Measurements from ENCODE around the gene COPG2.

DNA sequence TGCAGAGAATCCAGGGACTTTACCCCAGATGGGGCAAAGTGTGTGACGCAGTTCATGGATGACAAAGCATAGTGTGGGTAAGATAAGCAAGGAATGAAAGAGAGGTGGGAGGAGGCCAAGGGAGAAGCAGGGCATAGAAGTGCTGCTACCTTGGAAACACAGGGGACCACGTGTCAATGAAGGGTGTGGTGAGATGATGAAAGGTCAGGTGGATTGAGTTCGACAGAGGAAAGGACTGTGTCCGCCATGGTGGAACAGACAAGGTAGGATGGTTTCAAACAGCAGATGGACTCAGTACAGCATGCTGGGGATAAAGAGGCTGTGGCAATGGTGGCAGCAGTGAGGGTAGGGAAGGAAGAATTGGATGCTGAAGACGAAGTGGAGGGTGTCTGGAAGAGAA lies 143.9 kb downstream of the COPG2 start:
- TF ChIP-seq, protein P1, sequence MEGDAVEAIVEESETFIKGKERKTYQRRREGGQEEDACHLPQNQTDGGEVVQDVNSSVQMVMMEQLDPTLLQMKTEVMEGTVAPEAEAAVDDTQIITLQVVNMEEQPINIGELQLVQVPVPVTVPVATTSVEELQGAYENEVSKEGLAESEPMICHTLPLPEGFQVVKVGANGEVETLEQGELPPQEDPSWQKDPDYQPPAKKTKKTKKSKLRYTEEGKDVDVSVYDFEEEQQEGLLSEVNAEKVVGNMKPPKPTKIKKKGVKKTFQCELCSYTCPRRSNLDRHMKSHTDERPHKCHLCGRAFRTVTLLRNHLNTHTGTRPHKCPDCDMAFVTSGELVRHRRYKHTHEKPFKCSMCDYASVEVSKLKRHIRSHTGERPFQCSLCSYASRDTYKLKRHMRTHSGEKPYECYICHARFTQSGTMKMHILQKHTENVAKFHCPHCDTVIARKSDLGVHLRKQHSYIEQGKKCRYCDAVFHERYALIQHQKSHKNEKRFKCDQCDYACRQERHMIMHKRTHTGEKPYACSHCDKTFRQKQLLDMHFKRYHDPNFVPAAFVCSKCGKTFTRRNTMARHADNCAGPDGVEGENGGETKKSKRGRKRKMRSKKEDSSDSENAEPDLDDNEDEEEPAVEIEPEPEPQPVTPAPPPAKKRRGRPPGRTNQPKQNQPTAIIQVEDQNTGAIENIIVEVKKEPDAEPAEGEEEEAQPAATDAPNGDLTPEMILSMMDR (IDR thresholded peaks at IDR 0.05), result no peak
- TF ChIP-seq EZH2 (IDR thresholded peaks at IDR 0.05; ENCODE audit: borderline replicate concordance, insufficient read depth, low read depth, low read length, poor library complexity, severe bottlenecking), result no peak

Measured in B cell (primary cell).